ENCODE results near the gene IFT122. TPM values are rescaled to one million over a fixed set of nuclear protein-coding genes. Genes with fewer than 3 reads are reported as not detected.
"Not testable (repeated sequence)": the region's sequence is repeated elsewhere in the genome, so short reads cannot be mapped to it uniquely, and the experiment has no call there.

IFT122 gene
- total RNA-seq, 4 donors from 2014 or later: 4.1 to 70.2 (median 38.6) TPM

DNA sequence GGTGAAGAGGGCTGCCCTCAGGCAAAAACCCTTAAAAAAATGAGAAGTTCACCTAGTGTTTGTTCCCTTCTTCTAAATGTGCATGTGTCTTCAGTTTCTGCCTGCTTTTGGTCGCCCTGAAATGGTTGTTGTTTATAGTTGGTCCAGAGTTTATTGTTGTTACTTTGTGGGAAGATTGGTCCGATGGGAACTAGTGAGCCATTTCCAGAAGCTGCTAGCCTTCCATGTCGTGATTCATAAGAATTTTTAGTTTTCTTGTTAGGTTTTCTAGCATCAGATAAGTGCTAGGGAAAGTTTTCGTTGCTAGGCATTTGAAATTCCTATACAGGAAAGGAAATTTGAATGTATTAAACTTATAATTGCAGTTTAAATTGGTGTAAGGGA lies 33.7 kb downstream of the IFT122 start:
- no peaks in the 10 kb centered on the region for H3K36me3 ChIP-seq
- no peak for TF ChIP-seq CTCF (IDR thresholded peaks at IDR 0.05)
- TF ChIP-seq POLR2A (IDR thresholded peaks at IDR 0.05): no peak
- H3K27ac ChIP-seq: no peak overlapping the region
- no peaks in the 10 kb centered on the region for H3K9me3 ChIP-seq
- H3K27me3 ChIP-seq: no peaks in the 10 kb centered on the region
- intact Hi-C loops (cut with DNase I; ENCODE audit: low total_unique reads): no loop called here
- no peak overlapping the region for H3K4me3 ChIP-seq
- no peaks in the 10 kb centered on the region for H3K4me1 ChIP-seq
- no peak for DNase-seq

DNA sequence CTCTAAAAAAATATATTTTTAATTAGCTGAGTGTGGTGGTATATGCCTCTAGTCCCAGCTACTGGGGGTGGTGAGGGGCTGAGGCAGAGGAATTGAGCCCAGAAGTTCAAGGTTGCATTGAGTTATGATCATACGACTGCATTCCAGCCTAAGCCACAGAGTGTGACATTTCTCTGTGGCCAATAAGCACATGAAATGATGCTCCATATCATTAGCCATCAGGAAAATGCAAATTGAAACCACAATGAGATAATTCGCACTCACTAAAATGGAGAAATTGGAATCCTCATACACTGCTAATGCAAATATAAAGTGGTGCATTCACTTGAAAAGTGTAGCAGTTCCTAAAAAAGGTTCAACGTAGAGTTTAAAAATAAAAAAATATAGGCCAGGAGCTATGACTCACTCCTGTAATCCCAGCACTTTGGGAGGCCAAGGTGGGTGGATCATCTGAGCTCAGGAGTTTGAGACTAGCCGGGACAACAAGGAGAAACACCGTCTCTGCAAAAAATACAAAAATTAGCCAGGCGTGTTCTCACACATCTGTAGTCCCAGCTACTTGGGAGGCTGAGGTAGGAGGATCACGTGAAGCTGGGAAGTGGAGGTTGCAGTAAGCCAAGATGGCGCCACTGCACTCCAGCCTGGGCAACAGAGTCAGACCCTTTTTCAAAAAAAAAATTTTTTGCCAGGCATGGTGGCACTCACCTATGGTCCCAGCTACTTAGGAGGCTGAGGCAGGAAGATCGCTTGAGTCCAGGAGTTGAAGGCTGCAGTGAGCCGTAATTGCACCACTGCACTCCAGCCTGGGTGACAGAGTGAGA lies 35.2 kb downstream of the IFT122 start:
- intact Hi-C loops (cut with DNase I; ENCODE audit: low total_unique reads): no loop called here
- no peaks in the 10 kb centered on the region for H3K9me3 ChIP-seq
- DNase-seq: no peak
- H3K27ac ChIP-seq: no peak overlapping the region
- H3K36me3 ChIP-seq: no peaks in the 10 kb centered on the region
- H3K4me1 ChIP-seq: no peaks in the 10 kb centered on the region
- TF ChIP-seq POLR2A (IDR thresholded peaks at IDR 0.05) (no peak), CTCF (IDR thresholded peaks at IDR 0.05) (no peak)
- H3K27me3 ChIP-seq: no peaks in the 10 kb centered on the region
- no peak overlapping the region for H3K4me3 ChIP-seq

- intact Hi-C loops (cut with DNase I; ENCODE audit: low total_unique reads): no loop called here
- H3K27me3 ChIP-seq: no peaks in the 10 kb centered on the region
- DNase-seq: no peak
- no peaks in the 10 kb centered on the region for H3K36me3 ChIP-seq
- no peak overlapping the region for H3K27ac ChIP-seq
- no peaks in the 10 kb centered on the region for H3K9me3 ChIP-seq
- H3K4me3 ChIP-seq: no peak overlapping the region
- H3K4me1 ChIP-seq: no peaks in the 10 kb centered on the region
- TF ChIP-seq POLR2A (IDR thresholded peaks at IDR 0.05) (no peak), CTCF (IDR thresholded peaks at IDR 0.05) (no peak)
These were observed 35.8 kb downstream of the IFT122 start for GRCh38 chr3:129475863-129476262.

DNA sequence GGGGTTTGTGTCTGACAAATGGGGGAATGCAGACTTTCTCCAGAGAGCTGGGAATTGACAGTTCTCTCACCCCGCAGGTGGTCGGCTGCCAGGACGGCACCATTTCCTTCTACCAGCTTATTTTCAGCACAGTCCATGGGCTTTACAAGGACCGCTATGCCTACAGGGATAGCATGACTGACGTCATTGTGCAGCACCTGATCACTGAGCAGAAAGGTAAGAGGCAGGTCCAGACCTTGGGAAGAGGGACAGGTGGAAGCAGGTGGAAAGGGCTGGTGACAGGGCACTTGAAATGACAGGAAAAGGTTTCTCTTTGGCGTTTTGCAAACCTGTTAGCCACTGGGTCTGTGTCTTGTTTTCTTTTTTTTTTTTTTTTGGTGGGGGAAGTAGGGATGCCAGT lies 36.6 kb downstream of the IFT122 start:
- no peak for DNase-seq
- TF ChIP-seq POLR2A (IDR thresholded peaks at IDR 0.05) (no peak), CTCF (IDR thresholded peaks at IDR 0.05) (no peak)
- Histone ChIP-seq H3K9me3 (no peaks in the 10 kb centered on the region), H3K4me1 (no peaks in the 10 kb centered on the region), H3K27ac (no peak overlapping the region), H3K36me3 (no peaks in the 10 kb centered on the region), H3K27me3 (no peaks in the 10 kb centered on the region), H3K4me3 (no peak overlapping the region)
- intact Hi-C loops (cut with DNase I; ENCODE audit: low total_unique reads): no loop called here

DNA sequence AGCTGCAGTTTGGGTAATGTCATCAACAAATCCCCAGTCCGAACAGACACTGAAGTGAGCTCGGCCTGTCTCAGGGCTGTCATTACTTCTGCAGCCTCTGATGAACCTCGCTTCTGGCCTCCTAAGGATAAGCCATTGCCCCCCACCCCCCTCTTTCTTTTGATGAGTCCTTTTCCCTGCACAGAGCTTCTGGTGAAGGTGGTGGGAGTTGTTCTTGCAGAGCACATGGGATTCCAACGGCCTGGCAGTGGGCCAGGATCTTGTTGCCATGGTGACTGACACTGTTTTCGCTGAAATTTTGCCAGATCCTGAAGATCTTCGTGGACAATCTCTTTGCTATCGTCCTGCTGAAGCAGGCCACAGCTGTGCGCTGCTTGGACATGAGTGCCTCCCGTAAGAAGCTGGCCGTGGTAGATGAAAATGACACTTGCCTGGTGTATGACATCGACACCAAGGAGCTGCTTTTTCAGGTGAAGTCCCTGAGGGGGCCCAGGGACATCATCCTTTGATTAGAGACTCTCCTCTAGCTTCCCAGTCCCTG lies 41.3 kb downstream of the IFT122 start:
- H3K27me3 ChIP-seq, H3K9me3 ChIP-seq, H3K4me1 ChIP-seq, H3K36me3 ChIP-seq, H3K4me3 ChIP-seq: not testable (repeated sequence)
- peak; percentile 59 to 69 for DNase-seq
- intact Hi-C loops (cut with DNase I; ENCODE audit: low total_unique reads): loop anchor here (10.0 kb wide), 1 partner anchor 344 kb away; no protein-coding TSS in a partner anchor
- peak overlapping the region in 1 of 2 donors; percentile 51 for H3K27ac ChIP-seq
